GM18507 (cell line): ENCODE data around the gene S100A2.

Experiments
- DNase-seq: peaks from one replicate; pipeline ENCODE4 v3.0.0; 2011; ENCODE audit warnings: low read depth; ENCODE audit not compliant: insufficient read length; ENCODE audit errors: extremely low spot score
- FAIRE-seq: peaks from 2 replicates; lab custom pipeline; 2011; peaks lifted over from hg19 to GRCh38; lab: Jason Lieb, UNC

Gene S100A2

DNA sequence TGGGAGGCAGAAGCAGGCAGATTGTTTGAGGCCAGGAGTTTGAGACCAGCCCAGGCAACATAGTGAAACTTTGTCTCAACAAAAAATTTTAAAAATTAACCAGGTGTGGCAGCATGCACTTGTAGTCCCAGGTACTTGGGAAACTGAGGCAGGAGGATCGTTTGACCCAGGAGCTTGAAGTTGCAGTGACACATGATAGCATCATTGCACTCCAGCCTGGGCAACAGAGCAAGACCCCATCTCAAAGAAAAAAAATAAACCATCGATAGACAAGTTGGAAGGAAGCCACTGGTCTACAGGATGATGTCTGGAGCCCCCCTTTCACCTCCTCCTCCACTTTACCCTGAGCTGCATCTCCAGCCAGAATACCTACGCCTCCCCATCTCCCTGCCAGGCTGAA lies 46.4 kb downstream of the S100A2 start:
- DNase-seq, result no peak
- FAIRE-seq, result no peak

DNA sequence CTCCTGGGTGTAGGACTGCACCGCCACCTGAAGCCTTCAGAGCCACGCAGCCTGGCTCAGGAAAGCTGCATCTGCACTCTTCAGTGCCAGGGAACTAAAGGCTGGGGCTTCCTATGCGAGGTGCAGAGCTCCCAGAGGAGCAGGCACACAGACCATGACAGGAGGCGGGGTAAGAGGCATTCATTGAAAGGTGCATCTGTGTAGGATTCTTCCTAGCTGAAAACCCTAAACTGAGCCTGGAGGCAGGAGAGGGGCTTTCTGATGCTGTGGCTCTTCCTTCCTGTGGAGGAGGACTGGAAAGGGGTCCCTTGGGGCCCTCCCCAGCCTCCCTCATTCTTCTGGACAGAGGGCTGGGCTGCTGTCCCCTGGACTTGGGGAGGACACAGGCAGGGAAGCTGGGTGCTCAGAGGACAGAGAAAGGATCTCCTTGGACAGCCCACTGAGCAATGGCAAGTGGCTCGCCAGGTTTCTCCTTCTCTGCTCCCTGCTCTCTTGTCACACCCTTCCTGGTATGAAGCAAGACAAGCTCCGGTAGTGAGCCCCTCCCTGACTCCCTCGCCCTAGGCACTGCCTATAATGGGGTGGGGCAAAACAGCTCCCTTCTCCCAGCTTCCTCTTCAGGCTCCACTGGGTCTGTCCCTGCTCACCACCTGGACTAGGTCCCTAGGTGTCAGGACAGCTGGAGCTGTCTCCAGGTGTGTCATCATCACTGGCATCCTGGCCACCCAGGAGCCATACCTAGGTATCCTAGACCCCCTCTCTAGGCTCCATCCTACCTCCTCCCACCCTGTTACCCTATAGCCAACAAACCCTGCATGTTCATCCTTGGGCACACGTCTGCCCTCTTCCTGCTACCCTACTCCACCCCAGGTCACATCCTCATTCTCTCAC lies 49.9 kb downstream of the S100A2 start:
- FAIRE-seq, result no peak
- no peak for DNase-seq

DNA sequence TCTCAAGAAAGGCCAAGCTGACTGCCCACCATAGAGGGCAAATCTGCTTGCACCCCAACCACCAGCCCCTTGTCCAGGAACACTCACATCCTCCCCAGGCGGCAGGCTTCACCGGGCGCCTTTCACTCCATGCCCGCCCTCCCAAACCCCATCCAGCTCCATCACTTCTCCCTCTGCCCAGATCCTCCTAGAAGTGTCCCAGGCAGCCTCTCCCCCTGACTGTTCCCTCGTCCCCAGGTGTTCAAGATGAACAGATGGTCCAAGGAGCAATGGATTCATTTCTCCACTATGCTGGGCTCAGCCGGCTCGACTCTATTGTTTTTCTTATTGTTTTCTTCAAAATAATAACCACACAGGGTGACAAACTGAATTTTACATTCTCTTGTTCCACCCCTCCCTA lies 52.0 kb downstream of the S100A2 start:
- no peak for DNase-seq
- FAIRE-seq, result no peak

DNA sequence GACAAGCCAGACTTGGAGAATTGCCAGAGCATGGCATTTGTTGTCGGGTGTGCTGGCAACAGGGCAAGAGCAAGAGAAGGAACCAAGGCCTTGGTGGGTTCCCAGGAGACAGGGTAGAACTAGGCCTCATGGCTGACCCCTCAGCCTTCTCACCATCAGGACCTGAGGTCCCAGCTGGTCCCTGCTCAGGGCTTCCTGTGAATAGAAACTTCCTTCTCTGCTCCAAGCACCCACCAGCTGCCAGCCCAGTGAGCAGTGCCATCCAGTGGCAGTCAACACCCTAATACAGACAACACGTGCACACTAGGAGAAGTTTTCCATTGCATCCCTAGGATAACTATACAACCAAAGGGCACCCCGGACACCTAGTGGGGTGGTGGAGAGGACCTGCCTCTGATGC lies 52.6 kb downstream of the S100A2 start:
- no peak for FAIRE-seq
- no peak for DNase-seq
